Esophagus (tissue), 2 donors: ENCODE results near the gene HMGB2. TPM values are rescaled to one million over a fixed set of nuclear protein-coding genes. Genes with fewer than 3 reads are reported as not detected.

ENCODE experiments used
- polyA plus RNA-seq, 2 donors: library from polyadenylated mRNA; stranded (reverse); fragments of 200-250 nt; gene quantifications; one replicate each; pipeline ENCODE4 v1.2.3, GENCODE V29; 2013
- donor health status: healthy with polysubstance abuse.
- donor health status: Bipolar disorder and iron deficiency.

Gene HMGB2
- polyA plus RNA-seq, 2 donors: 156 to 240 TPM

Other genes starting within 250 kb of the HMGB2 start
- 10 to 100 TPM; 13.6 to 15.1 TPM for gene GALNT7, start 165.5 kb downstream of the HMGB2 start, polyA plus RNA-seq
- 1 to 10 TPM; 2.5 to 7.3 TPM for gene SAP30, start 36.6 kb upstream of the HMGB2 start, polyA plus RNA-seq
- gene SCRG1, start 64.8 kb upstream of the HMGB2 start, polyA plus RNA-seq: under 1 TPM; 0.04 to 0.24 TPM
- 1 to 10 TPM; 1.4 to 2.0 TPM for gene HAND2, start 195.9 kb upstream of the HMGB2 start, polyA plus RNA-seq